A549 (cell line): ENCODE results near the gene FAM20C. TPM values are rescaled to one million over a fixed set of nuclear protein-coding genes. Genes with fewer than 3 reads are reported as not detected.
A peak's percentile ranks its signal among the peaks of the same experiment; 100 is the strongest.

Experiments used
- ATAC-seq, 2 experiments: fragments of 200-7000 bp in 1 of 2; fragments of >200 bp in 1 of 2; cut with Nextera tagmentation in 1 of 2; cut with Tn5 transposase in 1 of 2; 3 replicates each; pipeline versions ENCODE4 v1.8.0 to v1.9.1; 2018 to 2020; ENCODE audit warnings: mild to moderate bottlenecking in 1 of 2, moderate library complexity in 1 of 2
- CTCF ChIA-PET: fragments of 300-600 bp; sonication (Branson Sonifier 250); formaldehyde crosslinking; extraction: SDS; loops from one replicate; lab custom pipeline; 2021; ENCODE audit warnings: antibody characterized with exemption, inconsistent platforms; lab: Yijun Ruan, JAX
- POLR2A ChIA-PET: fragments of 350-600 bp; formaldehyde crosslinking; extraction: SDS; loops from one replicate; lab custom pipeline; 2021; ENCODE audit warnings: antibody characterized with exemption, inconsistent platforms; lab: Yijun Ruan, JAX
- DNase-seq, 2 experiments: peaks; one replicate each; pipeline versions ENCODE4 v3.0.0 to v3.0.0-alpha.2; 2011 to 2016; ENCODE audit warnings: low read depth in 1 of 2, low spot score in 1 of 2
- FAIRE-seq: peaks from 2 replicates; lab custom pipeline; 2011; peaks lifted over from hg19 to GRCh38; lab: Jason Lieb, UNC
- H3K27ac ChIP-seq, 2 experiments: fragments of >200 bp; sonication (Bioruptor Twin); formaldehyde crosslinking; 3 replicates each; pipeline ENCODE4 v1.5.1; 2016 to 2017
- H3K4me1 ChIP-seq: fragments of >200 bp; sonication (Bioruptor Twin); formaldehyde crosslinking; 3 replicates; pipeline ENCODE4 v1.6.1; 2016
- H3K4me2 ChIP-seq: fragments of >200 bp; sonication (Bioruptor Twin); formaldehyde crosslinking; 3 replicates; pipeline ENCODE4 v1.6.1; 2016
- H3K4me3 ChIP-seq: fragments of >200 bp; sonication (Bioruptor Twin); formaldehyde crosslinking; 3 replicates; pipeline ENCODE4 v1.5.1; 2016
- H3K9me3 ChIP-seq: fragments of >200 bp; sonication (Bioruptor Twin); formaldehyde crosslinking; 3 replicates; pipeline ENCODE4 v1.6.1; 2016
- CBX8 ChIP-seq: fragments of 200-600 bp; sonication (generic); IDR thresholded peaks from 2 replicates; pipeline ENCODE4 v1.6.1; 2016
- EHMT2 ChIP-seq: fragments of 200-600 bp; sonication (generic); IDR thresholded peaks from 2 replicates; pipeline ENCODE4 v1.6.1; 2016; ENCODE audit warnings: antibody characterized with exemption, low read depth, mild to moderate bottlenecking, moderate library complexity
- ESRRA ChIP-seq: fragments of 150-350 bp; IDR thresholded peaks from 2 replicates; pipeline ENCODE4 v1.6.1; 2014; ENCODE audit warnings: mild to moderate bottlenecking, low read length, borderline replicate concordance
- FOSL2 ChIP-seq, 2 experiments: fragments of 450-650 bp in 1 of 2; fragments of >200 bp in 1 of 2; sonication (Bioruptor Twin) in 1 of 2; formaldehyde crosslinking; IDR thresholded peaks; 2 replicates each; pipeline versions ENCODE4 v1.5.0 to v1.6.1; 2016 to 2020; ENCODE audit warnings: mild to moderate bottlenecking in 1 of 2, moderate library complexity in 1 of 2
- FOXS1 ChIP-seq: fragments of 250-450 bp; sonication (Bioruptor Pico); IDR thresholded peaks from 2 replicates; pipeline ENCODE4 v1.5.0; 2020; ENCODE audit warnings: mild to moderate bottlenecking, moderate library complexity
- JUN ChIP-seq, 2 experiments: fragments of >200 bp; sonication (Bioruptor Twin); formaldehyde crosslinking; IDR thresholded peaks; 2 replicates in 1 of 2; 3 replicates in 1 of 2; pipeline ENCODE4 v1.6.1; 2016 to 2017
- MYC ChIP-seq: IDR thresholded peaks from 2 replicates; pipeline ENCODE4 v1.6.1; 2012; ENCODE audit warnings: mild to moderate bottlenecking, inconsistent platforms, low read length, improper control_type of control experiment, borderline replicate concordance
- NR3C1 ChIP-seq: fragments of >200 bp; sonication (Bioruptor Twin); formaldehyde crosslinking; IDR thresholded peaks from 3 replicates; pipeline ENCODE4 v1.6.1; 2017
- POLR2A ChIP-seq: IDR thresholded peaks from 2 replicates; pipeline ENCODE4 v1.6.1; 2012; ENCODE audit warnings: mild to moderate bottlenecking, low read length
- RARB ChIP-seq: fragments of 250-450 bp; sonication (Bioruptor Pico); IDR thresholded peaks from 2 replicates; pipeline ENCODE4 v1.8.0; 2021; ENCODE audit warnings: mild to moderate bottlenecking, moderate library complexity
- RNF2 ChIP-seq: fragments of 200-600 bp; sonication (generic); IDR thresholded peaks from 2 replicates; pipeline ENCODE4 v1.6.1; 2016; ENCODE audit warnings: low read depth, mild to moderate bottlenecking, antibody characterized with exemption, moderate library complexity, borderline replicate concordance
- SREBF2 ChIP-seq: fragments of 450-650 bp; IDR thresholded peaks from 2 replicates; pipeline ENCODE4 v1.6.1; 2014; ENCODE audit warnings: mild to moderate bottlenecking, moderate library complexity
- TFCP2L1 ChIP-seq: fragments of 250-450 bp; sonication (Bioruptor Pico); IDR thresholded peaks from 2 replicates; pipeline ENCODE4 v1.5.0; 2021; ENCODE audit warnings: mild to moderate bottlenecking
- ZC3H11A ChIP-seq: fragments of 450-650 bp; IDR thresholded peaks from 2 replicates; pipeline ENCODE4 v1.6.1; 2014; ENCODE audit warnings: antibody characterized with exemption, mild to moderate bottlenecking
- WGBS: methylation state at CpG from one replicate; pipeline ENCODE4 v1.1.6; 2017; ENCODE audit errors: missing lambda C conversion rate; 5-methylcytosine and 5-hydroxymethylcytosine counted together
- polyA plus RNA-seq, 4 experiments: library from polyadenylated mRNA; depleted of rRNA in 3 of 4; stranded (reverse); fragments of >200 nt; fragmentation: RNase III in 1 of 4; extraction: RNeasy Plus Mini Kit Qiagen cat#74134 plus additional on column Dnase treatment in 1 of 4; gene quantifications; 2 replicates in 3 of 4; 3 replicates in 1 of 4; pipeline ENCODE4 v1.2.3, GENCODE V29; 2011 to 2017
- TF ChIP-seq, protein P1 (sequence below): IDR thresholded peaks from 2 replicates; pipeline ENCODE4 v1.6.1; 2012
- TF ChIP-seq, protein P2 (sequence below): fragments of >200 bp; sonication (Bioruptor Twin); formaldehyde crosslinking; IDR thresholded peaks from 3 replicates; pipeline ENCODE4 v1.5.1; 2016
- TF ChIP-seq, protein P3 (sequence below): fragments of >200 bp; sonication (Bioruptor Twin); formaldehyde crosslinking; IDR thresholded peaks from 3 replicates; pipeline ENCODE4 v1.6.1; 2016
- TF ChIP-seq, protein P4 (sequence below): IDR thresholded peaks from 2 replicates; pipeline ENCODE4 v1.6.1; 2012; ENCODE audit warnings: low read depth, borderline replicate concordance
- TF ChIP-seq, protein P5 (sequence below): IDR thresholded peaks from 2 replicates; pipeline ENCODE4 v1.6.1; 2012

The FAM20C gene
- polyA plus RNA-seq, 2 of the 4 experiments (the other 2 are of a cell fraction) = 5.6 to 20.3 TPM

DNA sequence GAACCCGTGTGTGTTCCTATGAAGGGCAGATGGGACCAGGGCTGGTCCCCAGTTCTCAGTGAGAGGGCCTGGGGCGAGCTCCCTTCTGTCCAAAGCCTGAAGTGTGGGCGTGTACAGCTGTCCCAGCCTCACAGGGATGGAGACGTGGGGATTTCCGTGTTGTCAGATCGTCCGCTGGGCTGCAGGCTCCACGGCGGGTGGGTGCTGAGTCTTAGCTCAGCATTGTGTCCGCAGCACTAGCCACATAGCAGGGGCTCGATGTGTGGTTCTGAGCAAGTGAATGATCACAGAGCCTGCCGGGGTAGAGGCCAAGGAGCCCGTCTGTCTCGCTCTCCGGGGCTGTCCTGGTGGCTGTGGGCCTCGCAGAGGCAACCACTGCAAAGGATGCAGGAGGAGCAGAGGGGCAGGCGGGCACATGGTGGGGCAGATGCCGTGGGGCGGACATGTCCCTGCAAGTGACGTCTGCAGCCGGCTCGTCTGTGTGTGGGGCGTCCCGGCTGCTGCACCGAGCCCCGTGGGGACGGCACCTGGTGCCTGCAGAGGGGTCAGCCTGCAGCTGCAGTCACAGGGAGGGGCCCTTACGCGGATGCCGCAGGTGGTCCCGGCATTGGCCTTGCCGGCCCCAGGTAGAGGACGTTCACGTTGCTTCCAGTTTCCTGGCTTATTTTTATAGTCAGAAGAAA is 30.9 kb downstream of the FAM20C start:
- H3K27ac ChIP-seq = no peak overlapping the region
- H3K4me1 ChIP-seq = peaks cover 15% of the 10 kb centered on the region
- DNase-seq (no peak), FAIRE-seq (no peak), ATAC-seq (no peak)
- POLR2A ChIA-PET = no interaction called here
- CTCF ChIA-PET = interaction anchor here (0.6 kb wide), 1 partner anchor 11 kb away, joined by 3 read pairs; no protein-coding TSS in a partner anchor
- WGBS = 90% methylated on average over 33 of the region's 34 CpGs
- TF ChIP-seq, protein P1, sequence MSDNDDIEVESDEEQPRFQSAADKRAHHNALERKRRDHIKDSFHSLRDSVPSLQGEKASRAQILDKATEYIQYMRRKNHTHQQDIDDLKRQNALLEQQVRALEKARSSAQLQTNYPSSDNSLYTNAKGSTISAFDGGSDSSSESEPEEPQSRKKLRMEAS = no peak
- TF ChIP-seq SREBF2 (no peak), FOSL2 (IDR thresholded peaks at IDR 0.05) (no peak), FOSL2 (CRISPR knock-in tag; IDR thresholded peaks at IDR 0.05) (no peak)
- TF ChIP-seq, all 56 proteins: peak for 0
- H3K9me3 ChIP-seq = no peaks in the 10 kb centered on the region
- H3K4me3 ChIP-seq = no peak overlapping the region
- no peak overlapping the region for H3K4me2 ChIP-seq

DNA sequence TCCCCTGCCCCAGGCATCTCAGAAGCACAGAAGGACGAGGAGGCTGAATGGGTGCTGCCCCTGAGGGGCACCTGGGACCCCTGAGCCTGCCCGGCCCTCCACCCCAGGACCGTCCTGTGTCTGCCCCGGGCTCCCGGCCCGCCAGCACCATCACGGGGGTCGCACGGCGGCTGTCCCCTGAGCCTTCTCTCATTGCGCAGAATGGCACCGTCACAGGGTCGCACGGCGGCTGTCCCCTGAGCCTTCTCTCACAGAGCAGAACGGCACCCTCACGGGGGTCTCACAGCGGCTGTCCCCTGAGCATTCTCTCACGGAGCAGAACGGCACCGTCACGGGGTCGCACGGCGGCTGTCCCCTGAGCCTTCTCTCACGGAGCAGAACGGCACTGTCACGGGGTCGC is 31.5 kb downstream of the FAM20C start:
- FAIRE-seq (no peak), ATAC-seq (no peak), DNase-seq (no peak)
- peaks cover 15% of the 10 kb centered on the region for H3K4me1 ChIP-seq
- H3K4me2 ChIP-seq = no peak overlapping the region
- ChIA-PET POLR2A (no interaction called here), CTCF (interaction anchor here (0.6 kb wide), 1 partner anchor 10 kb away, joined by 3 read pairs; no protein-coding TSS in a partner anchor)
- TF ChIP-seq EHMT2 (no peak), JUN (IDR thresholded peaks at IDR 0.05) (no peak), POLR2A (no peak), ESRRA (no peak), TFCP2L1 (CRISPR knock-in tag) (no peak), RNF2 (no peak), NR3C1 (no peak), CBX8 (no peak)
- TF ChIP-seq, protein P2, sequence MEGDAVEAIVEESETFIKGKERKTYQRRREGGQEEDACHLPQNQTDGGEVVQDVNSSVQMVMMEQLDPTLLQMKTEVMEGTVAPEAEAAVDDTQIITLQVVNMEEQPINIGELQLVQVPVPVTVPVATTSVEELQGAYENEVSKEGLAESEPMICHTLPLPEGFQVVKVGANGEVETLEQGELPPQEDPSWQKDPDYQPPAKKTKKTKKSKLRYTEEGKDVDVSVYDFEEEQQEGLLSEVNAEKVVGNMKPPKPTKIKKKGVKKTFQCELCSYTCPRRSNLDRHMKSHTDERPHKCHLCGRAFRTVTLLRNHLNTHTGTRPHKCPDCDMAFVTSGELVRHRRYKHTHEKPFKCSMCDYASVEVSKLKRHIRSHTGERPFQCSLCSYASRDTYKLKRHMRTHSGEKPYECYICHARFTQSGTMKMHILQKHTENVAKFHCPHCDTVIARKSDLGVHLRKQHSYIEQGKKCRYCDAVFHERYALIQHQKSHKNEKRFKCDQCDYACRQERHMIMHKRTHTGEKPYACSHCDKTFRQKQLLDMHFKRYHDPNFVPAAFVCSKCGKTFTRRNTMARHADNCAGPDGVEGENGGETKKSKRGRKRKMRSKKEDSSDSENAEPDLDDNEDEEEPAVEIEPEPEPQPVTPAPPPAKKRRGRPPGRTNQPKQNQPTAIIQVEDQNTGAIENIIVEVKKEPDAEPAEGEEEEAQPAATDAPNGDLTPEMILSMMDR = no peak
- TF ChIP-seq, protein P1 = no peak
- H3K4me3 ChIP-seq = no peak overlapping the region
- no peak overlapping the region for H3K27ac ChIP-seq
- no peaks in the 10 kb centered on the region for H3K9me3 ChIP-seq
- WGBS = 92% methylated on average over 16 of the region's 29 CpGs

DNA sequence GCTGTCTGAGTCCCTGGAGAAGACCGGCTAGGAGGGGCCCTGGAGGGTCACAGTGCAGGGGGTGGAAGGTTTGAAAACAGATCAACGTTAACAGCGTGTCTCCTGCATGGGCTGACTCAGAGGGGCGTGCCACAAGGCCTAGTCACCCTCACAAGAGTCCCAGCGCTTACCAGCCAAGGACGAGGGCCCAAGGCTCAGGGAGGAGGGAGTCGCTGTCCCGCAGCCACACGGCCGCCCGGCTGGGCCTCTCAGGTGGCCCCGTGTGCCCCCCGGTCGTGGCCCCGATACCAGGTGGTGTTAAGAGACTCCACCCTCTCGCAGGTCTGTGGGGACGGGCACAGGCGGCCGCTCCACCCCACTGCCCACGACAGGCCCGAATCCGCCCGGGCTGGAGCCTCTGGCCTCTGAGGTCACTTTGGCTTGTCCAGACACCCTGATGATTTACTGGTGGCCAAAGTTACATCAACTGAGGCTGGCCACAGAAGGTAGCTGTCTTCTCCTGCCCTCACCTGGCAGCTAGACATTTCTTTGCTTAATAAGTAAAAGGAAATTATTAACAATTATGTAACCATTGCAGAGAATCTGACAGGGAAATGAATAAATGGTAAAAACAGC is 34.0 kb downstream of the FAM20C start:
- no peak overlapping the region for H3K4me2 ChIP-seq
- CTCF ChIA-PET = no interaction called here
- peak in 1 of 2 experiments; percentile 29 for DNase-seq

More for the DNA sequence above, 34.0 kb downstream of the FAM20C start:
- peak overlapping the region; percentile 17 to 46; a peak in 4 of 6 replicates for H3K27ac ChIP-seq
- POLR2A ChIA-PET = no interaction called here
- TF ChIP-seq SREBF2 (no peak), CBX8 (no peak), FOXS1 (no peak), RARB (CRISPR knock-in tag) (no peak), ZC3H11A (no peak), MYC (no peak)
- TF ChIP-seq, protein P3, sequence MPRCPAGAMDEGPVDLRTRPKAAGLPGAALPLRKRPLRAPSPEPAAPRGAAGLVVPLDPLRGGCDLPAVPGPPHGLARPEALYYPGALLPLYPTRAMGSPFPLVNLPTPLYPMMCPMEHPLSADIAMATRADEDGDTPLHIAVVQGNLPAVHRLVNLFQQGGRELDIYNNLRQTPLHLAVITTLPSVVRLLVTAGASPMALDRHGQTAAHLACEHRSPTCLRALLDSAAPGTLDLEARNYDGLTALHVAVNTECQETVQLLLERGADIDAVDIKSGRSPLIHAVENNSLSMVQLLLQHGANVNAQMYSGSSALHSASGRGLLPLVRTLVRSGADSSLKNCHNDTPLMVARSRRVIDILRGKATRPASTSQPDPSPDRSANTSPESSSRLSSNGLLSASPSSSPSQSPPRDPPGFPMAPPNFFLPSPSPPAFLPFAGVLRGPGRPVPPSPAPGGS = no peak
- TF ChIP-seq, protein P4, sequence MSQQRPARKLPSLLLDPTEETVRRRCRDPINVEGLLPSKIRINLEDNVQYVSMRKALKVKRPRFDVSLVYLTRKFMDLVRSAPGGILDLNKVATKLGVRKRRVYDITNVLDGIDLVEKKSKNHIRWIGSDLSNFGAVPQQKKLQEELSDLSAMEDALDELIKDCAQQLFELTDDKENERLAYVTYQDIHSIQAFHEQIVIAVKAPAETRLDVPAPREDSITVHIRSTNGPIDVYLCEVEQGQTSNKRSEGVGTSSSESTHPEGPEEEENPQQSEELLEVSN = no peak
- TF ChIP-seq, protein P5, sequence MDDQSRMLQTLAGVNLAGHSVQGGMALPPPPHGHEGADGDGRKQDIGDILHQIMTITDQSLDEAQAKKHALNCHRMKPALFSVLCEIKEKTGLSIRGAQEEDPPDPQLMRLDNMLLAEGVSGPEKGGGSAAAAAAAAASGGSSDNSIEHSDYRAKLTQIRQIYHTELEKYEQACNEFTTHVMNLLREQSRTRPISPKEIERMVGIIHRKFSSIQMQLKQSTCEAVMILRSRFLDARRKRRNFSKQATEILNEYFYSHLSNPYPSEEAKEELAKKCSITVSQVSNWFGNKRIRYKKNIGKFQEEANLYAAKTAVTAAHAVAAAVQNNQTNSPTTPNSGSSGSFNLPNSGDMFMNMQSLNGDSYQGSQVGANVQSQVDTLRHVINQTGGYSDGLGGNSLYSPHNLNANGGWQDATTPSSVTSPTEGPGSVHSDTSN = no peak
- TF ChIP-seq, all 56 proteins: peak for 0
- Histone ChIP-seq H3K9me3 (no peaks in the 10 kb centered on the region), H3K4me1 (peaks cover 9% of the 10 kb centered on the region), H3K4me3 (no peak overlapping the region)
- FAIRE-seq (no peak), ATAC-seq (peak; percentile 39 to 56; a peak in 3 of 6 replicates)
- 47% methylated on average over 6 of the region's 23 CpGs for WGBS
